ENCODE data around the gene TNPO1.

GRCh38 chr5:72857396-72857795 lies 40.9 kb downstream of the TNPO1 start:
- TF ChIP-seq POLR2A (IDR thresholded peaks at IDR 0.05; ENCODE audit: low read depth, low read length) (no peak), POLR2AphosphoS5 (IDR thresholded peaks at IDR 0.05; ENCODE audit: low read depth, low read length) (no peak)

Data from GM12892 (cell line).